HG03565 (cell line): ENCODE measurements around the gene ADAMTS2.

Experiments
- ATAC-seq: cut with Tn5 transposase; IDR thresholded peaks from one replicate; pipeline ENCODE4 v1.9.1; 2021; ENCODE audit warnings: mild to moderate bottlenecking, moderate library complexity; ENCODE audit not compliant: unreplicated experiment

The ADAMTS2 gene

DNA sequence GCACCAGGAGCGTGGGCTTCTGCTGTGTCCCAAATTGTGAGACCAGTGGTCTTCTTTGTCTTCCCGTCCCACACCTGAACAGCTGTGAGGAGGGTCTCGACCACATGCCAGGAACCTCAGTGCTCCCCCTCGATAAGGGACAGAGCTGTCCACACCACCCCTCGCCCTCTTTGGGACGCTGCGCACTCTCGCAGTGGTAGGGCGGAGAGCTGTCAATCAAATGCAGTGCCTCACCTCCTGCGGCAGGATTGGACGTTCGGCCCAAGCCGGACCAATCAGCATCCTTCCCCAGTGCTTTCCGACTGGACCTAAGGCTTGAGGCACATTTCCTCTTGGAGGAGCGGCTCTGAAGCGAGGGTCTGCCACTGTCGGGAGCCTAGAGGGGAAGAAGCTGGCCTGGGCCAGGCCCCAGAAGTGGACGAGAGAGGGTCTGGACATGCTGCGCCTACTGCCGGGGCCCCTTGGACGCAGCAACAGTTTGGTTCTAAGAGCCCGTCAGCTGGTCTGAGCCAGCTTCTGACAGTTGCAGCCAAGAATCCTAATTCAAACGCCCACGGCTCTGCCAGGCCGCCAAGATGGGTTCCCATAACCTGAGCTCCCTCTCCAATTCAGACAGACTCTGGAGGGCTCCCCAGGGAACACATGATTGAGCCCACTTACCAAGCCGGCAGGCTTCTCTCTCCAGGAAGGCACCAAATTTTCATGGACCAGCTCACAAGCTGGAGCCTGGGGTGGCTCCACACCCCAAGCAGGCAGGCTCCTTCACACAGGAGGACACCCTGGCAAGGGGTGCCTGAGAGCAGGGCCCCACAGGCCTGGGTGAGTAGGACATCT is 28.1 kb upstream of the ADAMTS2 start:
- no peak for ATAC-seq

DNA sequence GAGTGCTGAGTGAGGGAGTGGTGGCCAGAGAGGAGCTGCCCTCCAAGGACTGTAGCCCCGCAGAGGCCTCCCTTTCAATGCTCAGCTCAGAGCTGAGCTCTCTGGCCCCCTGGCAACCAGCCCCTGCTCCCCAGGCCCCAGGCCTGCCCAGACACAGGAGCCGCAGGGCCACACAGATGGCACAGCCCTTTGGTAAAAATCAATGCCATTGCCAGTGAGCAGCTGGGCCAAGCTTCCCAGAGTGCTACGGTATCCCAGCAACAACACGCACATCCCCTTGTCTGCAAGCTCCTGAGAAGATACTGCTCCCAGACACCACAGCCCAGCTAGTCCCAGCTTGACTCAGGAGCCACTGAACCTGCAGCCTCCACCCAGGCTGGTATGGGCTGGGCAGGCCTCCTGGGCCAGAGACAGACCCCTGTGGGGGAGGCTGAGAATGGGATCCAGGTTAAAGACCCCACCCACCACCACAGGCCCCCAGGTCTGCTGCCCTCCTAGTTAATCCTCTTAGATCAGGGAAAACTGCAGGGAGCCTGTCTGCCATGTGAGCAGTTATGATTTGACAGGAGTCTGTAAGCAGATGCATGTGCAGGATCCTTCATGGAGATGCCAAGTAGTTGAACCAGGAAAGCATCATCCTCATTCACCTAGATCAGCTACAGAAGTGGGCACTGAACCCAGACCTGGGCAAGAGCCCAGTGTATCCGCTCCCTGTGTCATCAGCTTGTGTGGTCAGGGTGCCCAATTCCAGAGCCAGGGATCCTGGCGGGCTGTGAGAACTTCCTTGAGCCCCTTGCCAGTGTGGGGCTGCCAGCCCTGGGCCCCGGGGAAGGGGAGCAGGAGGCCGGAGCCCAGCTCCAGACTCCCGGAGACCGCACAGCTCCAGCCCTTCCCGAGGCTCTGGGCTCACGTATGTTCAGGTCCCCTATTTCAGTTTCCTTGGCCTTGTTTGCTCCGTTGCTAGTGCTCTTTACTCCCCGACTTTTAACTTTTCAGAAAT is 26.7 kb upstream of the ADAMTS2 start:
- no peak for ATAC-seq

DNA sequence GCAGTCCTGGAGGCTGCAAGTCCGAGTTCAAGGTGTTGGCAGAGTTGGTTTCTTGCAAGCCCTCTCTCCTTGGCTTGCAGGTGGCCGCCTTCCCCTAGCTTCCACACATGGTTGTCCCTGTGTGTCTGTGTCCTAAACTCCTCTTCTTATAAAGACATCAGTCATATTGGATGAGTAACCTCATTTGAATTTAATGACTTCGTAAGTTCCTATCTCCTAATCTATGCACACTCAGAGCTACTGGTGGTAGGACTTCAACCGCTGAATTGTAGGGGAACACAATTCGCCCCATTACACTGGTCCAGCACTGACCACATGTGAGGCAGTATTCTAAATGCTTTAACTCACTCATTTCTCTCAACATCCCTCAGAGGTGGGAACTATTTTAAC is 25.9 kb upstream of the ADAMTS2 start:
- ATAC-seq = no peak

DNA sequence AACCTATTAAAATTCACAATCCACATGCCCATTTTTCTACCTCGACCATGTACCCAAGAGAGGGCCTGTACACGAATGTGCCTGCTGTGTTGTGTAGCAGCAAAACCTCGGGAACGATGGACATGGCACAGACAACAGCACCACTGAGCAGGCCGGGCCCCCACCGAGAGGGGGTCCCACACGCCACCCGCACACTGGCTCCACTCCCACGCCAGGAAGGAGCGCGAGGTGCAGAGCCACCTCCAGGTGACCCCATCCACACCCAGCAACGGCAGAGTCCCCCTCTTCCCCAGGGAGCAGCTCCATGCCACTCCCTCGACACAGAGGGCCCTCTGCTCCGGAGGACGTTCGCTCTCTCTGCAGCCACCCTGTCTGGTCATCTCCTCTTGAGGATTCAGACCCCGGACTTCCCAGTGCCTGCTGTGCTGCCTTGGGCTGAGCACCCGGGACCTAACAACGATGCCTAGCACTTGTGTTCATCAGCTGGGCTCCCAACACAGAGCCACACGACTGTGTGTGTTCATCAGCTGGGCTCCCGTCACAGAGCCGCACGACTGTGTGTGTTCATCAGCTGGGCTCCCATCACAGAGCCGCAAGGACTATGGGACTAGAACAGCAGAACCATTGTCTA is 25.3 kb upstream of the ADAMTS2 start:
- no peak for ATAC-seq

DNA sequence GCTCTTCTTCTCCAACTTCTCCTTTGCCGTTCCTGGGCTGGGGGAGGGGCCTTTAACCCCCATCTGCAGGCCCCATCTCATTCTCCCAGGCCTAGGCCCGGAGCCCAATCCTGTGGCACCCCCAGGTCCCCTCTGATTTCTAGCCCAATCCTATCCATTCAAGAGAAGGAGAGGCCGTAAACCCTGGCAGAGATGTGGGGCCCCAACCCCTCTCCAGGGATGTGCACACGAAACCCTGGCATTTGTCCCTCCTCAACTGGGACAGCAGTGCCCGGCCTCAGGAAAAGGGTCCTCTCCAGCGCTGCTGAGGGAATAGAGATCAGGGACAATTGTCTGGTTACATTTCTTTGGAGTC is 24.2 kb upstream of the ADAMTS2 start:
- ATAC-seq = no peak

DNA sequence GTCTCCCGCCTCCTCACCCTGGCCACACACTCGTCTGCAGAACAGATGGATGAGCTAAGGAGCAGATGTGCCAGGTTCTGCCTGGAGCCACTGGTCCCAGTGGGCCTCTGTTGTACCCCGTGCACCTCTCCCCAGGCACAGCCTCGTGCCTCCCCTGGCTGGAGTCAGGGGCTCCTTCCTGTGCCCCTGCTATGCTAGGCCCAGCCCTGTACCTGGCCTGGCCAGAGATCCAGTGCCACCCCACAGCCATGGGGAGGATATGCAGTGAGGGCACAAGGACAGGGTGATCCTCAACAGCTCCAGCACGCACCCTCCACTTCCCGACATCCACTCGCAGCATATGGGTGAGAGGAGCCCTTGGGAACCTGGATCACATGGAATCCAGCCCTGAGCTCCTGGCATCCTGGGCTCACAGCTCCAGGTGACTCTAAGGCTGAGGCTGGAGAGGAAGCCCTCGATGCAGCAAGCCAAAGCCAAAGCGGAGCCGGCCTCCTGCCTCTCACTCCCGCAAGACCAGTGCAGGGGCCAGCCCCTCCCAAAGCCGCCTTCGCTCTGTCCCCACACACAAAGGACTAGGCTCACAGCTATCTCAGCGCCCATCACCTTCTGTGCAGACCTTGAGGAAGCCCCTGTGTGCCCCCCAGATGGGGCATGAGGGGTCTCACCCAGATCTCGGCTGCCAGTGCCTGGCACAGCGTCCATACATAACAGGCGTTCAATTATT is 23.7 kb upstream of the ADAMTS2 start:
- no peak for ATAC-seq

DNA sequence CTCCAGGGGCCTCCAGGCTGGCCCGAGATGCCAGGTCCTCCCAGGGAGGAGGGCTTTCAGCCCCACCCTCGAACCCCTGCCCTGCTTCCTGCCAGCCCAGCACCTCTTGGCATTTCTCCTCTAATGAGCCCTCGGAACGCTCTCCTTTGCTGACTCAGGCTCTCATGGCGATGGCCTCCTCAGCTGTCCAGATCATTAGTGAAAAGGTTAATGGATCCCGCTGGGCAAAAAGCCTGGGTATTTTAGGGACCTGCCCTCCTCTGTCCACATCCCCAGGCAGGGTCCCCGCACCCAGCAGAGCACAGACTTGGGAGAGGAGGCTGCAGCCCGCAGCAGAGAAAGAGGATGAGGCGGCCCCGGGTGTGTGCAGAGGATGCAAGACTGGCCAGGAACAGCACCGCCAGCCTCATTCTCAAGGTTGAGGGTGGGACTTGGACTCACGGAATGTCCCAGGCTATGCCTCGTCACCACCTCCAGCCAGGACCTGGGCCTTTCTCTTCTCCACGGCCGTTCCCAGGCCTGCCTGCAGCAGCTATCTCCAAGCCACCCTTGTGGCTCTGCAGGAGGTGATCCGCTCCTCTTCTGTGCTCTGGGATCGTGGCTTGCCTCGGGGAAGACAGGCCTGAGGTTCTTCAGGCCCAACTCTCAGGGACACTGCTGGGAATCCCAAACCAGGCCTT is 23.0 kb upstream of the ADAMTS2 start:
- no peak for ATAC-seq

DNA sequence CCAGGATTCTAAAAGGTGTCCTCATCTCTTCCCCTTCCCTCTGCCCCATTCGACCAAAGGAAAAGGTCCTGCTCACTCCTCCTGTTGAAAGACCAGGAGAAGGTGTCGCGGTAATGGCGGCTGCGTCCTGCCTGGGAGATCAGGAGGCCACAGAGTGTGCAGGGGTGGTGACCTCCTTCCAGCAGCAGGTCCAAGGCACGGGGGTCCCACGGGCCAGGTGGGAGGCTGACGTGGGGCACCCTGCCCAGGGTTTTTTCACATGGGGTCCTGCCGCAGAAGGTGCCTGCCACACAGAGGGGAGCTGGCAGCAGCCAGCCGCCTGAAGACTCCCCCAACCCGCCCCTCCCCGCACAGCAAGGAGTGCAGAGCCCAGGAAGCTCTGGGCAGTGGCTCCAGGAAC is 22.2 kb upstream of the ADAMTS2 start:
- ATAC-seq = no peak

DNA sequence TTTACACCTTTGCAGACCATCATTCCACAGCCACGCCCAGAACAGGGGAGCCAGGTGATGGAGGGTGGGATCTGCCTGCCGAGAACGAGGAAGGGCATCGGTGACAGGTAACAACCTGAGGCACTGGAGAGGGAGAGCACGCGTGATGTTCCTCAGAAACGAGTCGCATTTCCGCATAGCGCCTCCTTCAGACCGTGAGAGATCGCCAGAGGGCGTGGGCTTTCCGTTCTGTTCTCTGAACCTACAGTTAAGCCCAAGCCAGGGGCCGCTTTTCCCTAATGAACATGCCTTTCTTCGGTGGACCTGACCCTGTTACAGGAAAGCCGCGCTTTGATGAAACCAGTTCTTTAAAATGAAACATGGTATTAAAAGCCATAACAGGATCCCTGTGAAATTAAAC is 17.1 kb upstream of the ADAMTS2 start:
- no peak for ATAC-seq

DNA sequence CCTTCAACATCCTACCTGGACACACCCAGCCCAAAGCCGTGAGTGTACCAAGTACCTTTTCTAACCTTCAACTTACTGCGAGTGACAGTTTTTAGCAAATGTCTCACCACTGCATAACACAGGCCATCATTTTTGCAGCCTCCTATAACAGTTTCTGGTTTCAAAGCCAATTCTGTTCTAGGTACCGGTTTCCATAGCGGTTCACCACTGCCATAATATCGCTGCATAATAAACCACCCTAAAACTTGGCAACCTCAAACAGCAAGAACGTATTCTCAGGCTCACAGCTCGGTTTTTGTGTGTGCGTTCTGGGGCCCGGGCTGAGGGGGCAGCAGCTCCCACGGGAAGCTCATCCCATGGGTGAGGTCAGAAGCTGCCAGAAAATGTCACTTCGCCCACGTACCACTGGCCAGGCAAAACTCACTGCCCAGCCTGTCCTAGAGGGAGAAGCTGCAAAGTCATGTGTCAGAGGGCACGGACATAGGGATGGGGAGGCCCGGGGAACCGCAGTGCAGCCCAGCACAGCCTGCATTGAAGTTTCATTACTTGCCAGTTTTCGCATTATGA is 15.9 kb upstream of the ADAMTS2 start:
- no peak for ATAC-seq

DNA sequence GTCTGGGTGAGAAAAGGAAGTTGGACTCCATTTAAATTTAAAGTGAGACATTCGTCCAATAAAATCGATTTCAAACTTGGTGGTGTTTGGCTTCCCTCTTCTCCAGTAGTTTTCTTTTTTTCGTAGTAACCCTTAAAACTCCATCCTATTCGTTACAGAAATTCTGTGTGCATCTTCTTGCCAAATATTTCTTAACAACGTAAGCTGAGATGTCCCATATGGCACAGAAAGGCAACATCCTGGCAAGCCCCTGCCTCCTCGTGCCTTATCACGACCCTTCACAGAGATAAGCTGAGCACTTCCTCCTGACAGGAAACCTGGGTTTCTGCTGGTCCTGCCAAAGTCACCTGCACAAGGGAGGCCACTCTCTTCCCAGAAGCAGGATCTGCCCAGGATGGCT is 11.8 kb upstream of the ADAMTS2 start:
- no peak for ATAC-seq

DNA sequence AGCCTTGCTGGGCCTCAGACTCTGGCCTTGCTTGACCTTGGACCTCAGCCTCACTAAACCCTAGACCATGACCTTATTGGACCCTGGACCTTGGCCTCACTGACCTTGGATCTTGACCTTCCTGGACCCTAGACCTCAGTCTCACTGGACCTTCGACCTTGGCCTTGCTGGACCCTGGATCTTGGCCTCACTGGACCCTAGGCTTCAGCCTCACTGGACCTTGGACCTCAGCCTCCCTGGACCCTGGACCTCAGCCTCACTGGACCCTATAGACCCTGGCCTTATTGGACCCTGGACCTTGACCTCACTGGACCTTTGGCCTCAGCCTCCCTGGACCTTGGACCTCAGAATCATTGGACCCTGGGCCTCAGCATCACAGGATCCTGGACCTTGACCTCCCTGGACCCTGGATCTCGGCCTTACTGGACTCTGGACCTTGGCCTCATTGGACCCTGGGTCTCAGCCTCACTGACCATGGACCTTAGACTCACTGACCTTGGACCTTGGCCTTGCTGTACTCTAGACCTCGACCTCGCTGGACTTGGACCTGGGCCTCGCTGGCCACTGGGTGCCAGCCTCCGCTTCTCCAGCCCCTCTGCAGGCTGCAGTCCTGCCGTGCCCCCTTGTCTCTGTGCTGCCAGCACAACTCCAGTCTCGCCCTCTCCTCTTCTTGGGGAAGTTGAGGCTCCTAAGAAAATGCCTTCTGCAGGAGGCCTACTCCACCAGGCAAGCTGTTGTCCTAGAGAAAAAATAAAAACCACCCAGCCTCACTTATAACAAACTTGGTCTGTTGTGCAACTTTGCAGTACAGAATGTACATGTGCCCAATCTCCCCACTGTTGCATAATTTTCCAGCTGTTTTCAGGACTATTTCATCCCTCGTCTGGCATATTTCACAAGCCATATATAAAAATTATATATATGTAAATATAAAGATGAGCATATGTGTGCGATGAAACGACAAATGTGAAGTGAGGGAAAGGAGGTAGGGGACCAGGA is 11.0 kb upstream of the ADAMTS2 start:
- no peak for ATAC-seq

DNA sequence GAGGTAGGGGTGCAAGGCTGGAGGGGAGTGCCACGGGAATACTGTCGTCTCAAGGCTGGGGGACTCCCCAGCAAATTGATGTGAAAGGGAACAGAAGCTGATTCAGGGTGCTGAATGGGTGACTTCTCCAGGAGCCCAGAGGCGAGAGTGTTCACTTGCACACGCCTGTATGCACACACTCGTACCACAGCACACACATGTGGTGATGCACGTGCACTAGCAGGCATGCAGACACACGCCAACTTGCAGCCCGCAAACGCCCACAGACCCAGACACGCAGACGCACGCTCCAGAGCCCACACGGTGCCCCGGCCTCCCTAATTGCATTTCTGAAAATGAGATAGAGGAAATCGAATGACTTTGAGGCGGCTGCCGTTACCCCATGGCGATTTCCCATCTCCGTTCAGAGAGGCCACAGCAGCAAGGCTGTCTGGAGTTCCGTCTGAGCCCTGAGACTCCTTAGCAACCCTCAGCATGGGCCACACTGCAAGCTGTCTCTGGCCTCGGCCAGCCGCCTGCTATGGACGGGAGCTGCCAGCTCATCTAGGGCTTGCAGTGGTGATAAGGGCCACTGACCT is 9.1 kb upstream of the ADAMTS2 start:
- no peak for ATAC-seq

DNA sequence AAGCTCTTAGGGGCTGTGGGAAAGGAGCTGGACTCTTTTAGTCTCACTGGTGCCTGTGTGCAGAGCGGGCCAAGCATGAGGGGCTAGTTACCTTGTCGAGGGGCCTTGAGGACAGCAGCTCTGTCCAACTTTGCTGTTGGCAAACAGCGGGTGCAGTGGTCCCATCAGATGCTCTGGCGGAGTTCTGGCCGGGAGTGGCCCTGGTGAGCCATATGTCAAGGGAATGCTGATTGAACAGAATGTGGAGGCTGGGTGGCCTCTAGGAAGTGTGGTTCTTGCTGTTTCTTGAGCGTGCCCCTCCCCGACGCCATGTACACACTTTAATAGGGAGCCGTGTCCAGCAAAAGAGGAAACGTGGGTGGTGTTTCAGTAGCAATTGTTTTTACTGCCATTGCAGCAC is 3.6 kb upstream of the ADAMTS2 start:
- no peak for ATAC-seq

DNA sequence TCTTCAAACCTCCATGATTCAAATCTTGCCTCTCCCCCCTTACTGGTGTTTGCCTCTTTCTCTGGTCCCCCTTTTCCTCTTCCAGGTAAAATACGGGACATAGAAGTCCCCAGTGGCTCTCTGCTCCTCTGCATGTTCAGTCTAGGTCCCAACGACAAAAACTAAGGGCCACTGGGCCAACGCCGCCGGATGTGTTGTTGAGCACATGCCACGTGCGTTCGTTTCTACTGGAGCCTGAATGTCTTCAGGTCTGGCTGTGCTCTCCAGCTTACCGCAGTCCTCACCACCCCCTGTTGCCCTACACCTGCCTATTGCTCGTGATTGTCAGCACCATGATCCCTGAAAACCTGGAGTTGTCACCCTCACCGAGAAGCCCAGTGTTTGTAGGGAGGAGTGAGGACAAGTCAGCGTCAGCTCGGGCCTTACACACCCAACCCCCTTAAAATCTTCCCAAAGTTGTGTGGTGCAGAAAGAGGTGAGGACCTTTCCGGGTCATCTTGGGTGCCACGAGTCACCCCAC is 2.8 kb upstream of the ADAMTS2 start:
- no peak for ATAC-seq

DNA sequence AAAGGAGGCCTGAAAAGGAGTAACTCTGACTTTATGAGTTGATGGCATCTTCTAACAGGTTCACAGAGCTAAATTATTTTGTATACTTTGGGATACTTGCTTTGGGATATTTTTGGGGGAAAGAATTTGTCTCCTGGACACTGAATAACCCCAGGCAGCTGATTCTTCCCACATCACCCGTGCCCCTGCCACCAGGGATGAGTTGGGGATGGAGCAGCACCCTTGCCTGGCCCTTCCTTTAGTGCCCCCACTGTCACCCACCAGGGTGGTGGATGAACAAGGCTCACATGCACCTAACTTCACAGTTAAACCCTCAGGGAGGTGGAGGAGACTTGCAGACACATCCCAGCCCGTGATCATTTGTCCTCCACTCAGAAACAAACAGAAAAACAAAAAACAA is 2.3 kb upstream of the ADAMTS2 start:
- ATAC-seq = no peak

DNA sequence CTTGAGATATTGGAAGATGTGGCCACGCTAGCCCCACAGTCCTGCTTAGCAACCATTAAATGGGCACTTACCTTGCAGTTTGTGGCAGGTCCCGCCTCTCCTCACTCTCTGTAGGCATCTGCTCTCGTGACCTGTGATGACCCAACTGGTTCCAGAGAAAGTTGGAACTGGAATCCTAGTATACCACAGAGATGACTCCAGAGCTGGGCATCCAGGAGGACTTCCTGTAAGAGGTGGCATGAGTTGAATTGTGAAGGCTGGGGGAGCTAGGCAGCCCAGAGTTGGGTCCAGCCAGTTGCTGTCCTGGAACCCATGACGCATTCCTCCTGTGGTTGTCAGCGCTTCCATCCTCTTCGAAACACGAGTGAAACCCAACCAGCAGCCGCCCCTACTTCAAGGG is 1.6 kb upstream of the ADAMTS2 start:
- no peak for ATAC-seq

DNA sequence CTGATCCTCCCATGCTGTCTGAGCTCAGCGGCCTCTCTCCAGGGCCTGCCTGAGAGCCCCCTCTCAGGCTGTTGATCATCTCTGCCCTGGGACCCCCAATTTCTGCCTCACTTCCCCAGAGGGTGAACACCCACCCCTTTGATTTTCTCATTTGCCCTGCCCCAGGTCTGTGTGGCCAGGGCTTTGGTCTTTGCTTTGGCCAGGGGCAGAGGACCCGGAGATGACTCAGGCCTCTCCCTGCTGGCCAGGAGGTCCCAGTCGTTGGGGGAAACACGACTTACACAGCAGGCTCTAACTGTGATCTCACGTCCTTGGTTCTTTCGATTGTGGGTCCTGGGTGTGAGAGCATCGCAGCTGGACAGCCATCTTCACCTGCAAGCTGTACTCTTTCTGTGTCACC is 1.1 kb upstream of the ADAMTS2 start:
- ATAC-seq = no peak

DNA sequence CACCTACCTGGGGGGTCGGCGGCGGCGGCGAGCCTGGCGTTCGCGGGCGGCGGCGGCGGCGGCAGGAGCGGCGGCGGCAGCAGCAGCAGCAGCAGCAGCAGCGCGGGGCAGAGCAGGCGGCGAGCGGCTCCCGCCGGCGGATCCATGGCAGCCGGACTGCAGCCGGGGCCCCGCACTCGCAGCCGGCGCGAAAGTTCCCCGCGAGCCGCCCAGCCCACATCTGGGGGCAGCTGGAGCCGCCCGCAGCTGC is 153 bp downstream of the ADAMTS2 start:
- ATAC-seq = no peak
